Activated CD4-positive, alpha-beta T cell treated with anti-CD3 and anti-CD28 coated beads, Interleukin-2, amount 10 ng/mL, durations not matched to agents 7 days and 5 days (primary cell): ENCODE measurements around the gene CCDC121. TPM values are rescaled to one million over a fixed set of nuclear protein-coding genes. Genes with fewer than 3 reads are reported as not detected.

Experiments used
- CTCF ChIA-PET: fragments of 350-600 bp; sonication (Branson Sonifier 250); formaldehyde crosslinking; loops from one replicate; lab custom pipeline; 2021; ENCODE audit warnings: antibody characterized with exemption; lab: Charles Lee
- POLR2A ChIA-PET: fragments of 350-600 bp; sonication (Branson Sonifier 250); formaldehyde crosslinking; loops from one replicate; lab custom pipeline; 2021; ENCODE audit warnings: antibody characterized with exemption; lab: Charles Lee
- DNase-seq: peaks from one replicate; pipeline ENCODE4 v3.0.0-alpha.2; 2020
- H3K27ac Mint-ChIP-seq: one replicate; pipeline ENCODE4 v1.8.0; 2021; ENCODE audit warnings: mild to moderate bottlenecking, moderate library complexity, mixed read lengths
- H3K27me3 Mint-ChIP-seq: one replicate; pipeline ENCODE4 v1.8.0; 2021; ENCODE audit warnings: mixed read lengths
- H3K36me3 Mint-ChIP-seq: one replicate; pipeline ENCODE4 v1.8.0; 2021; ENCODE audit warnings: low read depth, mixed read lengths
- H3K4me1 Mint-ChIP-seq: one replicate; pipeline ENCODE4 v1.8.0; 2021; ENCODE audit warnings: mixed read lengths
- H3K4me3 Mint-ChIP-seq: one replicate; pipeline ENCODE4 v1.8.0; 2021; ENCODE audit warnings: mild to moderate bottlenecking, moderate library complexity, mixed read lengths
- H3K9me3 Mint-ChIP-seq: one replicate; pipeline ENCODE4 v1.8.0; 2021; ENCODE audit warnings: mixed read lengths
- total RNA-seq, 2 experiments: library from RNA; stranded (reverse); gene quantifications; one replicate each; pipeline ENCODE4 v1.2.3, GENCODE V29; 2021

Gene CCDC121
- total RNA-seq, 2 experiments from 2014 or later: 1.00 to 1.2 TPM

DNA sequence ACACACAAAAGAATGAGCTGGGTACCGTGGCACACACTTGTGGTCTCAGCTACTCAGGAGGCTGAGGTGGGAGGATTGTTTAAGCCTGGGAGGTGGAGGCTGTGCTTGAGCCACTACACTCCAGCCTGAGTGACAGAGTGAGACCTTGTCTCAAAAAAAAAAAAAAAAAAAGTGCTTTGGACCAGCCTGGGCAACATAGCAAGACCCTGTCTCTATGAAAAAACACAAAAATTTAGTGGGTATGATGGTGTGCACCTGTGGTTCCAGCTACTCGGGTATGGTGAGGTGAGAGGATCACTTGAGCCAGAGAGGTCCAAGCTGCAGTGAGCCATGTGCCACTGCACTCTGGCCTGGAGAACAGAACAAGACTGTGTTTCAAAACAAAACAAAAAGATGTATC lies 35.6 kb downstream of the CCDC121 start:
- ChIA-PET CTCF (no interaction called here), POLR2A (no interaction called here)
- Mint-ChIP-seq H3K4me1 (peaks cover 26% of the 10 kb centered on the region), H3K4me3 (no peak overlapping the region), H3K27ac (peak overlapping the region; percentile 25), H3K27me3 (no peaks in the 10 kb centered on the region), H3K36me3 (peaks cover 62% of the 10 kb centered on the region), H3K9me3 (peaks cover 36% of the 10 kb centered on the region)
- no peak for DNase-seq

- Mint-ChIP-seq H3K27ac (no peak overlapping the region), H3K4me3 (no peak overlapping the region), H3K4me1 (peaks cover 31% of the 10 kb centered on the region), H3K36me3 (peaks cover 69% of the 10 kb centered on the region), H3K27me3 (no peaks in the 10 kb centered on the region), H3K9me3 (peaks cover 36% of the 10 kb centered on the region)
- no peak for DNase-seq
- ChIA-PET POLR2A (no interaction called here), CTCF (interaction anchor here (0.7 kb wide), 1 partner anchor 56 kb away, joined by 3 read pairs; no protein-coding TSS in a partner anchor)
Measured at GRCh38 chr2:27591745-27592144, 37.1 kb downstream of the CCDC121 start.

DNA sequence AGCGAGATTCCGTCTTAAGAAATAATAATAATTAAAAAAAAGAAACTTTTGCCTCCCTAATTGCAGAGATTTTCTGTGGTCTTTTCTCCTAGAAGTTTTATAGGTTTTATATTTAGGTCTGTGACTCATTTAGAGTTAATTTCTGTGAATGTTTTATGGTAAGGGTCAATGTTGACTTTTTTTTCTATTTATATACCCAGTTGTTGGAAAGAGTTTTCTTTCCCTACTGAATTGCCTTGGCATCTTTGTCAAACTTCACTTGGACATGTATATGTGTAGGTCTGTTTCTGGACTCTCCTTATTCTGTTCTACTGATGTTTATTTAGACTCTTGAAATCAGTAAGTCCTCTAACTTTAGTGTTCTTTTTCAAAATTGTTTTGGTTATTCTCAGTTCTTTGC lies 40.5 kb downstream of the CCDC121 start:
- Mint-ChIP-seq H3K27me3 (no peaks in the 10 kb centered on the region), H3K9me3 (peaks cover 18% of the 10 kb centered on the region), H3K27ac (no peak overlapping the region), H3K4me3 (no peak overlapping the region), H3K36me3 (peaks cover 67% of the 10 kb centered on the region), H3K4me1 (peaks cover 52% of the 10 kb centered on the region)
- no peak for DNase-seq
- POLR2A ChIA-PET: no interaction called here
- CTCF ChIA-PET: no interaction called here

DNA sequence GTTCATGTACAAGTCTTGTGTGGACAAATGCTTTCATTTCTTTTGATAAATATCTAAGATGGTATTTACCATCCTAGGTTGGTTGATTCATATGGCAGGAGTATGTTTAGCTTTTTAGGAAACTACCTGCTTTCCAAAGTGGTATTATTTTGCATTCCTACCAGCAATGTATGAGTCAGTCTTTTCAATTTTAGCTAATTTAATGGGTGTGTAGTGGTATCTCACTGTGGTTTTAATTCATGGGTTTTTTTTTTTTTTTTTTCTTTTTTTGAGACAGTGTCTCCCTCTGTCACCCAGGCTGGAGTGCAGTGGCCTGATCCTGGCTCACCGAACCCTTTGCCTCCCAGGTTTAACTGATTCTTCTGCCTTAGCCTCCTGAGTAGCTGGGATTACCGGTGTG lies 41.8 kb downstream of the CCDC121 start:
- Mint-ChIP-seq H3K9me3 (peaks cover 18% of the 10 kb centered on the region), H3K36me3 (peaks cover 67% of the 10 kb centered on the region)

DNA sequence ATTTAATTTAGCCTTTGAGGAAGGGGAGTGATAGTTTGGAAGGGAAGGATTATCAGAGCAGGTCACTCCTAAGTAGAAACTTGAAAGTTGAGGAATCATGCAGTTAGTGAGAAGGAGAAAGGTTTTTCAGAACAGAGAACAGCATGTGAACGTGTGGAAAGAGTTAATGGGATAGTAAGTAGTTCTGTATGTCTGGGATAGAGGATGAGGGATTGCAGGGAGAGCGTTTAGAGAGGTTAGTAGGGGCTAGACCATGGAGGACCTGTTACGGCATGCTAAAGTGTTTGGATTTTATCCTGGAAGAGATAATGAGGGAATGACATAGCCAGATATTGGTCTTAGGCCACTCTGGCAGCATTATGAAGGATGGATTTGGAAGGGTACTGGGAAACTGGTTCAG lies 44.2 kb downstream of the CCDC121 start:
- DNase-seq: no peak
- no peaks in the 10 kb centered on the region for H3K27me3 Mint-ChIP-seq
- ChIA-PET CTCF (no interaction called here), POLR2A (no interaction called here)
- H3K27ac Mint-ChIP-seq: peak overlapping the region; percentile 93
- H3K9me3 Mint-ChIP-seq: peaks cover 5% of the 10 kb centered on the region
- H3K4me1 Mint-ChIP-seq: peaks cover 60% of the 10 kb centered on the region
- H3K4me3 Mint-ChIP-seq: peak overlapping the region; percentile 92
- peaks cover 53% of the 10 kb centered on the region for H3K36me3 Mint-ChIP-seq

More for the DNA sequence above, 41.8 kb downstream of the CCDC121 start:
- Mint-ChIP-seq H3K27ac (no peak overlapping the region), H3K4me1 (peaks cover 62% of the 10 kb centered on the region), H3K4me3 (no peak overlapping the region), H3K27me3 (no peaks in the 10 kb centered on the region)
- no peak for DNase-seq
- POLR2A ChIA-PET: no interaction called here
- CTCF ChIA-PET: interaction anchor here (0.7 to 1.3 kb wide), 3 partner anchors 10 to 238 kb away, joined by 3 to 4 read pairs (median 3); no protein-coding TSS in a partner anchor

DNA sequence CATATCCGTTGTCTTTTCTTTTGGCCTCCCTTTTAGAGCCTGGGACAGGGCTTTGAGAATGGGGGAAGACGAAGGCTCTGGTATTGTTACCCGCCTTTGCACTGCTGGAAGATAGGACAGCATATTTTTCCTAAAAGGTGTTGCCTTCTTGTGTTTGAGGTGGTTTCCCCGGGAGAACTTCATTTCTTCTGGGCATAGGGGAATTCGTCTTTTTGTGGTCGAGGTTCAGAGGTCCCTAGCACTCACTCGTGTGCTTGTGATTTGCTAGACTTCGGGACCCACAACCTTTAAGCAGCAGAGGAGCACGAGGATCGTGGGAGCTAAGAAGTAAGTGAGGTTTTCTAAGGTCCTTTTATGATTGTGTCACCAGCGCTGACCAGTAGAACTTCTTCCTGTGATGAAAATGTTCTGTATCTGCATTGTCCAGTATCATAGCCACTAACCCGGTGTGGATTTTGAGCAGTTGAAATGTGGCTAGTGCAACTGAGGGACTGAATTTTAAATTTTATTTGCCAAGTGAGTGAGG lies 45.4 kb downstream of the CCDC121 start:
- Mint-ChIP-seq H3K9me3 (peaks cover 4% of the 10 kb centered on the region), H3K27me3 (peaks cover 2% of the 10 kb centered on the region), H3K4me1 (peaks cover 57% of the 10 kb centered on the region), H3K4me3 (peak overlapping the region; percentile 92), H3K27ac (peak overlapping the region; percentile 93), H3K36me3 (peaks cover 48% of the 10 kb centered on the region)
- CTCF ChIA-PET: no interaction called here
- no peak for DNase-seq
- POLR2A ChIA-PET: no interaction called here

- CTCF ChIA-PET: interaction anchor here (0.7 kb wide), 1 partner anchor 12 kb away, joined by 4 read pairs; no protein-coding TSS in a partner anchor
- DNase-seq: peak; percentile 85
- Mint-ChIP-seq H3K4me1 (peaks cover 53% of the 10 kb centered on the region), H3K27ac (peak within 1 kb of the TSS; percentile 93), H3K4me3 (peak within 1 kb of the TSS; percentile 92), H3K36me3 (peaks cover 43% of the 10 kb centered on the region), H3K9me3 (peaks cover 4% of the 10 kb centered on the region), H3K27me3 (peaks cover 4% of the 10 kb centered on the region)
- POLR2A ChIA-PET: no interaction called here
Measured at GRCh38 chr2:27582695-27583389, 46.0 kb downstream of the CCDC121 start, which contains the start of gene ZNF512. Gene ZNF512 (plus strand): TSS chr2:27583042. CDS start chr2:27583113, 71 bp downstream.

- Mint-ChIP-seq H3K36me3 (peaks cover 38% of the 10 kb centered on the region), H3K4me1 (peaks cover 50% of the 10 kb centered on the region), H3K27ac (peak overlapping the region; percentile 93), H3K27me3 (peaks cover 8% of the 10 kb centered on the region), H3K4me3 (peak overlapping the region; percentile 92), H3K9me3 (peaks cover 5% of the 10 kb centered on the region)
- POLR2A ChIA-PET: no interaction called here
- CTCF ChIA-PET: interaction anchor here (0.7 kb wide), 1 partner anchor 11 kb away, joined by 4 read pairs; no protein-coding TSS in a partner anchor
- DNase-seq: no peak
Measured at GRCh38 chr2:27582129-27582694, 46.6 kb downstream of the CCDC121 start.

- Mint-ChIP-seq H3K36me3 (peaks cover 31% of the 10 kb centered on the region), H3K27me3 (peaks cover 11% of the 10 kb centered on the region), H3K4me1 (peaks cover 44% of the 10 kb centered on the region), H3K9me3 (peaks cover 6% of the 10 kb centered on the region), H3K4me3 (peak overlapping the region; percentile 92), H3K27ac (peak overlapping the region; percentile 93)
- ChIA-PET CTCF (no interaction called here), POLR2A (no interaction called here)
- no peak for DNase-seq
Measured at GRCh38 chr2:27581417-27582128, 47.2 kb downstream of the CCDC121 start.

Other genes with a start within 250 kb of the CCDC121 start
- 10 to 100 TPM; 14.3 to 15.4 TPM for gene ZNF513, start 248.3 kb downstream of the CCDC121 start, total RNA-seq
- gene PPM1G, start 219.4 kb downstream of the CCDC121 start, total RNA-seq: 100 to 1,000 TPM; 109 TPM
- gene NRBP1, start 200.4 kb downstream of the CCDC121 start, total RNA-seq: 10 to 100 TPM; 77.1 to 82.3 TPM
- gene KRTCAP3, start 186.6 kb downstream of the CCDC121 start, total RNA-seq: 1 to 10 TPM; 7.1 to 8.3 TPM
- gene IFT172, start 139.3 kb downstream of the CCDC121 start, total RNA-seq: 1 to 10 TPM; 9.3 to 9.8 TPM
- gene FNDC4, start 133.8 kb downstream of the CCDC121 start, total RNA-seq: not detected
- not detected for gene GCKR, start 132.2 kb downstream of the CCDC121 start, total RNA-seq
- gene ZNF512, start 46.0 kb downstream of the CCDC121 start, total RNA-seq: 10 to 100 TPM; 42.3 to 51.5 TPM
- 10 to 100 TPM; 36.3 to 44.1 TPM for gene GPN1, start within 50 bp of the CCDC121 start, total RNA-seq
- 10 to 100 TPM; 34.5 to 36.2 TPM for gene SUPT7L, start 34.6 kb upstream of the CCDC121 start, total RNA-seq
- gene SLC4A1AP, start 34.9 kb upstream of the CCDC121 start, total RNA-seq: 10 to 100 TPM; 22.7 to 23.5 TPM
- 10 to 100 TPM; 43.5 to 49.7 TPM for gene MRPL33, start 142.7 kb upstream of the CCDC121 start, total RNA-seq